BJ (cell line): ENCODE measurements around the gene ANTKMT. TPM values are rescaled to one million over a fixed set of nuclear protein-coding genes. Genes with fewer than 3 reads are reported as not detected.

Source experiments
- CTCF ChIA-PET: fragments of 350-600 bp; formaldehyde crosslinking; extraction: SDS; loops from one replicate; lab custom pipeline; 2021; ENCODE audit warnings: antibody characterized with exemption, inconsistent platforms; lab: Yijun Ruan, JAX
- POLR2A ChIA-PET: fragments of 300-600 bp; sonication (Branson Sonifier 250); formaldehyde crosslinking; extraction: SDS; loops from one replicate; lab custom pipeline; 2021; ENCODE audit warnings: antibody characterized with exemption; lab: Charles Lee
- DNase-seq: peaks from one replicate; pipeline ENCODE4 v3.0.0-alpha.2; 2011; ENCODE audit warnings: low read depth
- H3K27me3 ChIP-seq: 2 replicates; pipeline ENCODE4 v1.6.0; 2011; ENCODE audit warnings: low read length; ENCODE audit not compliant: control insufficient read depth, insufficient read depth
- H3K36me3 ChIP-seq: 2 replicates; pipeline ENCODE4 v1.5.1; 2011; ENCODE audit warnings: low read length; ENCODE audit not compliant: control insufficient read depth, insufficient read depth
- H3K4me3 ChIP-seq: 2 replicates; pipeline ENCODE4 v1.5.1; 2011; ENCODE audit warnings: low read depth, mild to moderate bottlenecking, control low read depth, low read length
- CTCF ChIP-seq: IDR thresholded peaks from 2 replicates; pipeline ENCODE4 v1.5.1; 2011; ENCODE audit warnings: low read depth, mild to moderate bottlenecking, control low read depth, inconsistent platforms, low read length, moderate library complexity; ENCODE audit not compliant: insufficient read depth
- polyA plus RNA-seq: library from polyadenylated mRNA; depleted of rRNA; stranded (reverse); fragments of >200 nt; gene quantifications from 2 replicates; pipeline ENCODE4 v1.2.3, GENCODE V29; 2011

ANTKMT gene
- polyA plus RNA-seq, 1 experiment: 10.7 TPM

DNA sequence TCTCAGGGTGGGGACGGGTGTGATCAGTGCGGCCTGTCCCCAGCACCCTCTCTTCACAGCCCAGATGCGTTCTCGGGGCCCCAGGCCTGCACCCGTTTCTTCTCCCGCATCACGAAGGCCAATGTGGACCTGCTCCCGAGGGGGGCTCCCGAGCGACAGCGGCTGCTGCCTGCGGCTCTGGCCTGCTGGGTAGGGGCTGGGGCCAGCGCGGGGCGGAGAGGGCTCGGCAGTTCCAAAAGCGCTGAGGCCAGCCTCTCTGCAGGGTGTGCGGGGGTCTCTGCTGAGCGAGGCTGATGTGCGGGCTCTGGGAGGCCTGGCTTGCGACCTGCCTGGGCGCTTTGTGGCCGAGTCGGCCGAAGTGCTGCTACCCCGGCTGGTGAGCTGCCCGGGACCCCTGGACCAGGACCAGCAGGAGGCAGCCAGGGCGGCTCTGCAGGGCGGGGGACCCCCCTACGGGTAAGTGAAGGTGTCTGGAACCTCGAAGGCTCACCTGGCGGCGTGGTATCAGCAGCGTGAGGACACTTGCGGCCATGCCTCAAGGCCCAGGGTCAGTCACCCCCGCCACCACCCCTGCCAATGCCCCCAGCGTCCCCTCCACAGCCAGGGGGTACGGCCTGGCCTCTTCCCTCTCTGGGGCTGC lies 44.0 kb downstream of the ANTKMT start:
- DNase-seq: no peak
- H3K36me3 ChIP-seq: no peaks in the 10 kb centered on the region
- POLR2A ChIA-PET: no interaction called here
- H3K4me3 ChIP-seq: no peak overlapping the region
- CTCF ChIA-PET: no interaction called here
- no peak for TF ChIP-seq CTCF
- no peaks in the 10 kb centered on the region for H3K27me3 ChIP-seq

- Histone ChIP-seq H3K27me3 (no peaks in the 10 kb centered on the region), H3K36me3 (no peaks in the 10 kb centered on the region), H3K4me3 (no peak overlapping the region)
- DNase-seq: no peak
- ChIA-PET POLR2A (no interaction called here), CTCF (no interaction called here)
- no peak for TF ChIP-seq CTCF
These were observed 44.5 kb downstream of the ANTKMT start for GRCh38 chr16:765488-765865.

DNA sequence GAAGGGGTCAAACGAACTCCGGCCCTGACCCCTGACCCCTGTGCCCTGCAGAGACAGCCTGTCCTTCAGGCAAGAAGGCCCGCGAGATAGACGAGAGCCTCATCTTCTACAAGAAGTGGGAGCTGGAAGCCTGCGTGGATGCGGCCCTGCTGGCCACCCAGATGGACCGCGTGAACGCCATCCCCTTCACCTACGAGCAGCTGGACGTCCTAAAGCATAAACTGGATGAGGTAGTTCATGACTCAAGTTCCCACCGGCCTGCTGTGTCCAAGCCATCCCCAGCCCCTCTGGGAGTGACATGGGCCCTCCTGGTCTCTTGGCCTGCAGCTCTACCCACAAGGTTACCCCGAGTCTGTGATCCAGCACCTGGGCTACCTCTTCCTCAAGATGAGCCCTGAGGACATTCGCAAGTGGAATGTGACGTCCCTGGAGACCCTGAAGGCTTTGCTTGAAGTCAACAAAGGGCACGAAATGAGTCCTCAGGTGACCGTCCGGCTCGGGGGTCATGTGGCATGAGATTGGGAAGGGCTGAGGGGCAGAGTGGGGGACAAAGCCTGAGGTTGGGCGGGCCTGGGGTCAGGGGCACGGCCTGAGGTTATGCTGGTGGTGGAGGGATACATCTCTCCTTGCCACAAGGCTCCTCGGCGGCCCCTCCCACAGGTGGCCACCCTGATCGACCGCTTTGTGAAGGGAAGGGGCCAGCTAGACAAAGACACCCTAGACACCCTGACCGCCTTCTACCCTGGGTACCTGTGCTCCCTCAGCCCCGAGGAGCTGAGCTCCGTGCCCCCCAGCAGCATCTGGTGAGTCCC lies 45.3 kb downstream of the ANTKMT start:
- TF ChIP-seq CTCF: no peak
- DNase-seq: no peak
- POLR2A ChIA-PET: no interaction called here
- H3K36me3 ChIP-seq: no peaks in the 10 kb centered on the region
- no peaks in the 10 kb centered on the region for H3K27me3 ChIP-seq
- no peak overlapping the region for H3K4me3 ChIP-seq
- CTCF ChIA-PET: no interaction called here

- CTCF ChIA-PET: no interaction called here
These were observed 46.1 kb downstream of the ANTKMT start for GRCh38 chr16:766820-767640.

More at GRCh38 chr16:766820-767640, 46.1 kb downstream of the ANTKMT start:
- no peaks in the 10 kb centered on the region for H3K27me3 ChIP-seq
- no peak overlapping the region for H3K4me3 ChIP-seq
- no peak for TF ChIP-seq CTCF
- H3K36me3 ChIP-seq: no peaks in the 10 kb centered on the region
- DNase-seq: no peak
- POLR2A ChIA-PET: no interaction called here
